Measurements from ENCODE around the gene CPE.

The CPE gene

GRCh38 chr4:165518024-165518616 lies 139.3 kb downstream of the CPE start:
- H3K27ac ChIP-seq (ENCODE audit: low read depth, low read length, poor library complexity, severe bottlenecking), result no peak overlapping the region
- H3K9ac ChIP-seq (ENCODE audit: low read length), result no peak overlapping the region
- no peaks in the 10 kb centered on the region for H3K9me3 ChIP-seq (ENCODE audit: low read length)
- H3K4me3 ChIP-seq (ENCODE audit: low read depth, low read length, poor library complexity, severe bottlenecking), result no peak overlapping the region
- H3K4me2 ChIP-seq (ENCODE audit: low read length), result no peak overlapping the region
- TF ChIP-seq EZH2 (IDR thresholded peaks at IDR 0.05; ENCODE audit: borderline replicate concordance, low read length), result no peak
- no peak for TF ChIP-seq CTCF (IDR thresholded peaks at IDR 0.05; ENCODE audit: low read length)
- no peaks in the 10 kb centered on the region for H3K79me2 ChIP-seq (ENCODE audit: insufficient read depth, low read length)
- no peaks in the 10 kb centered on the region for H3K4me1 ChIP-seq (ENCODE audit: insufficient read depth, low read length, severe bottlenecking)
- H3K9me2 ChIP-seq (ENCODE audit: low read depth, low read length), result no peaks in the 10 kb centered on the region
- H2AFZ ChIP-seq (ENCODE audit: low read length), result no peak overlapping the region
- no peaks in the 10 kb centered on the region for H4K20me1 ChIP-seq (ENCODE audit: insufficient read depth, low read length)
- H3K27me3 ChIP-seq (ENCODE audit: insufficient read depth, low read length), result no peaks in the 10 kb centered on the region
- H3K36me3 ChIP-seq (ENCODE audit: insufficient read depth, low read length), result no peaks in the 10 kb centered on the region
- no peaks in the 10 kb centered on the region for H3F3A ChIP-seq (ENCODE audit: insufficient read depth, low read length)

- Histone ChIP-seq H3K4me2 (ENCODE audit: low read length) (no peak overlapping the region), H3K27me3 (ENCODE audit: insufficient read depth, low read length) (no peaks in the 10 kb centered on the region), H2AFZ (ENCODE audit: low read length) (no peak overlapping the region), H3K4me3 (ENCODE audit: low read depth, low read length, poor library complexity, severe bottlenecking) (no peak overlapping the region), H3K9me2 (ENCODE audit: low read depth, low read length) (no peaks in the 10 kb centered on the region), H4K20me1 (ENCODE audit: insufficient read depth, low read length) (no peaks in the 10 kb centered on the region), H3F3A (ENCODE audit: insufficient read depth, low read length) (no peaks in the 10 kb centered on the region), H3K79me2 (ENCODE audit: insufficient read depth, low read length) (no peaks in the 10 kb centered on the region), H3K36me3 (ENCODE audit: insufficient read depth, low read length) (no peaks in the 10 kb centered on the region), H3K27ac (ENCODE audit: low read depth, low read length, poor library complexity, severe bottlenecking) (no peak overlapping the region), H3K9me3 (ENCODE audit: low read length) (no peaks in the 10 kb centered on the region), H3K4me1 (ENCODE audit: insufficient read depth, low read length, severe bottlenecking) (no peaks in the 10 kb centered on the region), H3K9ac (ENCODE audit: low read length) (no peak overlapping the region)
- TF ChIP-seq EZH2 (IDR thresholded peaks at IDR 0.05; ENCODE audit: borderline replicate concordance, low read length) (no peak), CTCF (IDR thresholded peaks at IDR 0.05; ENCODE audit: low read length) (no peak)
Measured at GRCh38 chr4:165518686-165519085, 139.9 kb downstream of the CPE start.

GRCh38 chr4:165519591-165519990 lies 140.8 kb downstream of the CPE start:
- Histone ChIP-seq H4K20me1 (ENCODE audit: insufficient read depth, low read length) (no peaks in the 10 kb centered on the region), H3K4me3 (ENCODE audit: low read depth, low read length, poor library complexity, severe bottlenecking) (no peak overlapping the region), H3K79me2 (ENCODE audit: insufficient read depth, low read length) (no peaks in the 10 kb centered on the region), H3K9me3 (ENCODE audit: low read length) (no peaks in the 10 kb centered on the region), H3K27ac (ENCODE audit: low read depth, low read length, poor library complexity, severe bottlenecking) (no peak overlapping the region), H3F3A (ENCODE audit: insufficient read depth, low read length) (no peaks in the 10 kb centered on the region), H3K4me1 (ENCODE audit: insufficient read depth, low read length, severe bottlenecking) (no peaks in the 10 kb centered on the region), H3K9me2 (ENCODE audit: low read depth, low read length) (no peaks in the 10 kb centered on the region), H2AFZ (ENCODE audit: low read length) (no peak overlapping the region), H3K4me2 (ENCODE audit: low read length) (no peak overlapping the region), H3K27me3 (ENCODE audit: insufficient read depth, low read length) (no peaks in the 10 kb centered on the region), H3K36me3 (ENCODE audit: insufficient read depth, low read length) (no peaks in the 10 kb centered on the region), H3K9ac (ENCODE audit: low read length) (no peak overlapping the region)
- no peak for TF ChIP-seq CTCF (IDR thresholded peaks at IDR 0.05; ENCODE audit: low read length)
- TF ChIP-seq EZH2 (IDR thresholded peaks at IDR 0.05; ENCODE audit: borderline replicate concordance, low read length), result no peak

All from OCI-LY1 (cell line).